Thyroid gland (tissue), 4 donors: ENCODE data around the gene ERICH6.

Source experiments
- POLR2A ChIP-seq, 2 donors: fragments of 450-650 bp; IDR thresholded peaks; one replicate each; pipeline ENCODE4 v1.6.1; 2017; ENCODE audit warnings: antibody characterized with exemption in 2 of 2, mild to moderate bottlenecking in 2 of 2, moderate library complexity in 1 of 2
- TF ChIP-seq, protein P1 (sequence below), 6 experiments: fragments of 200-600 bp in 3 of 6; fragments of 450-650 bp in 3 of 6; sonication (generic) in 3 of 6; IDR thresholded peaks; one replicate each; pipeline ENCODE4 v1.5.1; 2016 to 2019; ENCODE audit warnings: antibody characterized with exemption in 6 of 6, mild to moderate bottlenecking in 2 of 6, inconsistent platforms in 1 of 6, moderate library complexity in 1 of 6

DNA sequence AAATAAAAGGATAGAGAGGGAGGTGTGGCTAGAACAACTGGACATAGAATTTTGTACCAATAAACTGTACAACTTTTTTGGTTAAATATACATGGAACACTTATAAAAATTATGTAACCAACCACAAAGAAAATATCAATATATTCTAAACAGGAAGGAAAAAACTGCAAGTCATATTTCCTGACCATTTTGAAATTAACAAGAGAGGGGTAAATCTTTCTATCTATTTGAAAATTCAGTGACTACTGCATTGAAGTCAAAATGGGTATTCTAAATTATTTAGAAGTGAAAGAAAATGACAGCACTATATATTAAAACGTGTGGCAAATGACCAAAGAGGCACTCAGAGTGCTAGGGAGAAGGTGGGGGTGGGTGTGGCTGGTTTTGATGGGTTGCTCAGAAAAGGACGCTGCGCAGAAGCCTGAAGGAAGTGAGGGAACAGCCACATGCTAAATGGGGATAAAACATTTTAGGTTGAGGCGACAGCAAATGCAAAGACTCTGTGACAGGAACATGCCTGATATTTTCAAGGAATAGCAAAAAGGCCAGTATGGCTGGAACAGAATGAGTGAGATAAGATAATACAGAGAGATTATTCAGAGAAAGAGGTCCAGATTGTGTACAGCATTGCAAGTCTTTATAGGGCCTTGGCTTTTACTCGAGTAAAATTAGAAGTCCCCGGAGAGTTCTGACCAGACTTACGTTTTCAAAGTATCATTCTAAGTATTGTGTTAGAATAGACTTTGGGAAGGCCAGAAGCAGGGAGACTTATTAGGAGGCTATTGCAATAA is 41.1 kb downstream of the ERICH6 start:
- TF ChIP-seq POLR2A (IDR thresholded peaks at IDR 0.05): no peak
- TF ChIP-seq, protein P1, sequence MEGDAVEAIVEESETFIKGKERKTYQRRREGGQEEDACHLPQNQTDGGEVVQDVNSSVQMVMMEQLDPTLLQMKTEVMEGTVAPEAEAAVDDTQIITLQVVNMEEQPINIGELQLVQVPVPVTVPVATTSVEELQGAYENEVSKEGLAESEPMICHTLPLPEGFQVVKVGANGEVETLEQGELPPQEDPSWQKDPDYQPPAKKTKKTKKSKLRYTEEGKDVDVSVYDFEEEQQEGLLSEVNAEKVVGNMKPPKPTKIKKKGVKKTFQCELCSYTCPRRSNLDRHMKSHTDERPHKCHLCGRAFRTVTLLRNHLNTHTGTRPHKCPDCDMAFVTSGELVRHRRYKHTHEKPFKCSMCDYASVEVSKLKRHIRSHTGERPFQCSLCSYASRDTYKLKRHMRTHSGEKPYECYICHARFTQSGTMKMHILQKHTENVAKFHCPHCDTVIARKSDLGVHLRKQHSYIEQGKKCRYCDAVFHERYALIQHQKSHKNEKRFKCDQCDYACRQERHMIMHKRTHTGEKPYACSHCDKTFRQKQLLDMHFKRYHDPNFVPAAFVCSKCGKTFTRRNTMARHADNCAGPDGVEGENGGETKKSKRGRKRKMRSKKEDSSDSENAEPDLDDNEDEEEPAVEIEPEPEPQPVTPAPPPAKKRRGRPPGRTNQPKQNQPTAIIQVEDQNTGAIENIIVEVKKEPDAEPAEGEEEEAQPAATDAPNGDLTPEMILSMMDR (IDR thresholded peaks at IDR 0.05): no peak
